Common myeloid progenitor, CD34-positive (primary cell): Measurements from ENCODE around the gene C16orf90.
A peak's percentile ranks its signal among the peaks of the same experiment; 100 is the strongest.

Experiments
- CTCF ChIA-PET: fragments of 350-600 bp; sonication (Branson Sonifier 250); formaldehyde crosslinking; loops from one replicate; lab custom pipeline; 2021; ENCODE audit warnings: antibody characterized with exemption; lab: Charles Lee
- POLR2A ChIA-PET: fragments of 350-600 bp; sonication (Branson Sonifier 250); formaldehyde crosslinking; loops from one replicate; lab custom pipeline; 2021; ENCODE audit warnings: antibody characterized with exemption; lab: Charles Lee
- DNase-seq, 3 donors: peaks; one replicate each; pipeline versions ENCODE4 v3.0.0 to v3.0.0-alpha.2; 2013
- H3K27ac ChIP-seq, 2 experiments: 1 replicate in 1 of 2; 2 replicates in 1 of 2; pipeline ENCODE4 v1.7.0; 2013; ENCODE audit warnings: inconsistent platforms in 2 of 2, low read length in 2 of 2, mild to moderate bottlenecking in 2 of 2, low read depth in 1 of 2, moderate library complexity in 1 of 2; ENCODE audit not compliant: severe bottlenecking in 2 of 2, insufficient read depth in 1 of 2, poor library complexity in 1 of 2
- H3K27me3 ChIP-seq, 5 experiments: replicated peaks in 2 of 5; 1 replicate in 3 of 5; 2 replicates in 2 of 5; pipeline versions ENCODE4 v1.6.1 to v1.7.0; 2013; ENCODE audit warnings: low read length in 4 of 5, mild to moderate bottlenecking in 2 of 5, moderate library complexity in 2 of 5, inconsistent platforms in 1 of 5; ENCODE audit not compliant: insufficient read depth in 5 of 5, control insufficient read depth in 4 of 5
- H3K36me3 ChIP-seq, 4 experiments: 1 replicate in 2 of 4; 2 replicates in 2 of 4; pipeline versions ENCODE4 v1.6.1 to v1.7.0; 2013; ENCODE audit warnings: low read length in 3 of 4, control low read depth in 1 of 4, mild to moderate bottlenecking in 1 of 4; ENCODE audit not compliant: control insufficient read depth in 4 of 4, insufficient read depth in 4 of 4
- H3K4me1 ChIP-seq, 4 experiments: 1 replicate in 3 of 4; 2 replicates in 1 of 4; pipeline versions ENCODE4 v1.6.1 to v1.7.1; 2013; ENCODE audit warnings: low read length in 3 of 4, mild to moderate bottlenecking in 3 of 4, control low read depth in 1 of 4, inconsistent platforms in 1 of 4, moderate library complexity in 1 of 4; ENCODE audit not compliant: control insufficient read depth in 4 of 4, insufficient read depth in 4 of 4; ENCODE audit errors: control extremely low read depth in 1 of 4
- H3K4me3 ChIP-seq, 7 experiments: 1 replicate in 4 of 7; 2 replicates in 3 of 7; pipeline versions ENCODE4 v1.5.1 to v1.7.0; 2013; ENCODE audit warnings: mild to moderate bottlenecking in 7 of 7, low read length in 6 of 7, moderate library complexity in 6 of 7, inconsistent platforms in 2 of 7, low read depth in 2 of 7, control low read depth in 1 of 7; ENCODE audit not compliant: insufficient read depth in 4 of 7, control insufficient read depth in 1 of 7; ENCODE audit errors: extremely low read depth in 1 of 7
- H3K9me3 ChIP-seq, 5 experiments: 1 replicate in 4 of 5; 2 replicates in 1 of 5; pipeline versions ENCODE4 v1.6.1 to v1.7.1; 2013; ENCODE audit warnings: low read length in 4 of 5, mild to moderate bottlenecking in 2 of 5, inconsistent platforms in 1 of 5, low read depth in 1 of 5, moderate library complexity in 1 of 5; ENCODE audit not compliant: control insufficient read depth in 4 of 5, insufficient read depth in 2 of 5; ENCODE audit errors: control extremely low read depth in 1 of 5
- WGBS: methylation state at CpG from one replicate; pipeline ENCODE4 v1.1.5; 2013; ENCODE audit not compliant: insufficient coverage; 5-methylcytosine and 5-hydroxymethylcytosine counted together

C16orf90 gene

GRCh38 chr16:3459401-3460090 lies 35.7 kb downstream of the C16orf90 start:
- Histone ChIP-seq H3K4me1 (peaks cover 19 to 63% (median 59%) of the 10 kb centered on the region in 4 experiments), H3K9me3 (no peaks in the 10 kb centered on the region), H3K36me3 (no peaks in the 10 kb centered on the region), H3K27me3 (no peaks in the 10 kb centered on the region), H3K4me3 (peak overlapping the region in 4 of 7 experiments; percentile 82 to 97 (median 93)), H3K27ac (no peak overlapping the region)
- WGBS, result 90% methylated on average over 9 of the region's 9 CpGs
- POLR2A ChIA-PET, result no interaction called here
- CTCF ChIA-PET, result interaction anchor here (0.5 kb wide), 1 partner anchor 190 kb away, joined by 3 read pairs; no protein-coding TSS in a partner anchor
- peak in 2 of 3 donors; percentile 24 to 49 for DNase-seq

GRCh38 chr16:3458852-3459361 lies 36.4 kb downstream of the C16orf90 start:
- CTCF ChIA-PET, result interaction anchor here (0.7 kb wide), 1 partner anchor 194 kb away, joined by 3 read pairs; no protein-coding TSS in a partner anchor
- 16% methylated on average over 9 of the region's 10 CpGs for WGBS
- peaks cover 19 to 57% (median 54%) of the 10 kb centered on the region in 4 experiments for H3K4me1 ChIP-seq
- H3K4me3 ChIP-seq, result peak overlapping the region; percentile 66 to 97 (median 85)
- H3K36me3 ChIP-seq, result no peaks in the 10 kb centered on the region
- H3K9me3 ChIP-seq, result no peaks in the 10 kb centered on the region
- peak in 1 of 3 donors; percentile 19 for DNase-seq
- H3K27me3 ChIP-seq, result no peaks in the 10 kb centered on the region
- peak overlapping the region; percentile 62 to 92 for H3K27ac ChIP-seq
- POLR2A ChIA-PET, result no interaction called here

- Histone ChIP-seq H3K36me3 (no peaks in the 10 kb centered on the region), H3K4me3 (peak overlapping the region; percentile 66 to 97 (median 85)), H3K27me3 (no peaks in the 10 kb centered on the region), H3K4me1 (peaks cover 19 to 55% (median 52%) of the 10 kb centered on the region in 4 experiments), H3K27ac (peak overlapping the region; percentile 62 to 92), H3K9me3 (no peaks in the 10 kb centered on the region)
- POLR2A ChIA-PET, result interaction anchor here (1.3 to 2.7 kb wide), 3 partner anchors 14 to 175 kb away, joined by 4 to 11 read pairs (median 8); partner anchors contain the start of genes NAA60, TIGD7, ZNF263 and ZNF597
- no peak for DNase-seq
- WGBS, result under 1% methylated on average over 38 of the region's 47 CpGs
- CTCF ChIA-PET, result interaction anchor here (0.7 to 1.8 kb wide), 2 partner anchors 175 to 194 kb away, joined by 3 to 6 read pairs; partner anchors contain the start of gene ZNF263
These were observed 36.9 kb downstream of the C16orf90 start for GRCh38 chr16:3458278-3458851.

- CTCF ChIA-PET, result interaction anchor here (0.5 to 1.8 kb wide), 7 partner anchors 20 to 328 kb away, joined by 3 to 6 read pairs (median 3); partner anchors contain the start of genes ZNF174, ZNF263 and ZSCAN32
- POLR2A ChIA-PET, result interaction anchor here (0.5 to 2.7 kb wide), 8 partner anchors 14 to 329 kb away, joined by 3 to 11 read pairs (median 4); partner anchors contain the start of genes NAA60, TIGD7, ZNF174 and ZNF263
- H3K4me1 ChIP-seq, result peaks cover 19 to 55% (median 52%) of the 10 kb centered on the region in 4 experiments
These were observed 37.6 kb downstream of the C16orf90 start for GRCh38 chr16:3457434-3458252.

GRCh38 chr16:3454631-3455147 lies 40.6 kb downstream of the C16orf90 start:
- Histone ChIP-seq H3K36me3 (peaks cover 2 to 4% (median 3%) of the 10 kb centered on the region in 4 experiments), H3K4me1 (peaks cover 13 to 40% (median 36%) of the 10 kb centered on the region in 4 experiments), H3K4me3 (no peak overlapping the region), H3K27me3 (no peaks in the 10 kb centered on the region), H3K27ac (no peak overlapping the region), H3K9me3 (no peaks in the 10 kb centered on the region)
- CTCF ChIA-PET, result interaction anchor here (1.6 kb wide), 1 partner anchor 13 kb away, joined by 5 read pairs; no protein-coding TSS in a partner anchor
- 98% methylated on average over 8 of the region's 10 CpGs for WGBS
- POLR2A ChIA-PET, result no interaction called here
- peak in 1 of 3 donors; percentile 7 for DNase-seq

More at GRCh38 chr16:3457434-3458252, 37.6 kb downstream of the C16orf90 start:
- H3K4me3 ChIP-seq, result peak overlapping the region; percentile 66 to 97 (median 85)
- H3K27me3 ChIP-seq, result no peaks in the 10 kb centered on the region
- H3K9me3 ChIP-seq, result no peaks in the 10 kb centered on the region
- DNase-seq, result peak; percentile 94 to 96 (median 96)
- 2% methylated on average over 62 of the region's 83 CpGs for WGBS
- no peaks in the 10 kb centered on the region for H3K36me3 ChIP-seq
- peak overlapping the region; percentile 77 to 92 for H3K27ac ChIP-seq

GRCh38 chr16:3454093-3454492 lies 41.2 kb downstream of the C16orf90 start:
- Histone ChIP-seq H3K9me3 (peaks cover 0 to 4% (median 0%) of the 10 kb centered on the region in 5 experiments), H3K4me3 (no peak overlapping the region), H3K36me3 (peaks cover 2 to 6% (median 4%) of the 10 kb centered on the region in 4 experiments), H3K27ac (no peak overlapping the region), H3K27me3 (no peaks in the 10 kb centered on the region), H3K4me1 (peaks cover 11 to 34% (median 30%) of the 10 kb centered on the region in 4 experiments)
- ChIA-PET POLR2A (no interaction called here), CTCF (interaction anchor here (1.6 kb wide), 1 partner anchor 13 kb away, joined by 5 read pairs; no protein-coding TSS in a partner anchor)
- 100% methylated on average over 4 of the region's 5 CpGs for WGBS
- DNase-seq, result no peak
